A673 (cell line): ENCODE measurements around the gene NFILZ.
"Not testable (repeated sequence)": the region's sequence is repeated elsewhere in the genome, so short reads cannot be mapped to it uniquely, and the experiment has no call there.

Experiments used
- CTCF ChIP-seq: fragments of 300-800, 200-600 bp; sonication (generic); conservative IDR thresholded peaks from 2 replicates; pipeline ENCODE4 v1.5.1; 2017; ENCODE audit warnings: low read depth, mild to moderate bottlenecking, antibody characterized with exemption, low read length, moderate library complexity, mixed read lengths
- EZH2 ChIP-seq: fragments of 200-600 bp; sonication (generic); IDR thresholded peaks from 2 replicates; pipeline ENCODE4 v1.6.1; 2017; ENCODE audit warnings: borderline replicate concordance, low read depth, mild to moderate bottlenecking, mixed read lengths, antibody characterized with exemption, low read length; ENCODE audit not compliant: poor library complexity, severe bottlenecking

- TF ChIP-seq CTCF, EZH2: not testable (repeated sequence)
Observed at GRCh38 chr19:8637070-8637469, 6.6 kb downstream of the NFILZ start.
